Natural killer cell (primary cell): ENCODE results near the gene CROCC2. TPM values are rescaled to one million over a fixed set of nuclear protein-coding genes. Genes with fewer than 3 reads are reported as not detected.

Experiments used
- ATAC-seq, 3 donors: fragments of 150-1000 bp in 2 of 3; fragments of 200-7000 bp in 1 of 3; cut with Tn5 transposase; 1 replicate in 1 of 3; 2 replicates in 2 of 3; pipeline ENCODE4 v1.10.0; 2021; ENCODE audit warnings: mild to moderate bottlenecking in 2 of 3, moderate library complexity in 2 of 3
- DNase-seq, 2 donors: peaks; one replicate each; pipeline versions ENCODE4 v3.0.0 to v3.0.0-alpha.2; 2013 to 2021; ENCODE audit warnings: mixed read lengths in 1 of 2
- H3K27ac ChIP-seq: one replicate; pipeline ENCODE4 v1.5.1; 2013; ENCODE audit warnings: mild to moderate bottlenecking, low read length
- H3K27me3 ChIP-seq: one replicate; pipeline ENCODE4 v1.6.1; 2013; ENCODE audit warnings: low read length; ENCODE audit not compliant: control insufficient read depth, insufficient read depth
- H3K36me3 ChIP-seq: one replicate; pipeline ENCODE4 v1.6.1; 2013; ENCODE audit warnings: low read length; ENCODE audit not compliant: control insufficient read depth, insufficient read depth
- H3K4me1 ChIP-seq: one replicate; pipeline ENCODE4 v1.6.1; 2013; ENCODE audit warnings: low read length; ENCODE audit not compliant: control insufficient read depth, insufficient read depth
- H3K4me3 ChIP-seq: one replicate; pipeline ENCODE4 v1.5.1; 2013; ENCODE audit warnings: low read length
- H3K9me3 ChIP-seq: one replicate; pipeline ENCODE4 v1.6.1; 2013; ENCODE audit warnings: low read length; ENCODE audit not compliant: control insufficient read depth, insufficient read depth
- H3K27ac Mint-ChIP-seq, 2 donors: one replicate each; pipeline ENCODE4 v1.8.0; 2022; ENCODE audit warnings: mild to moderate bottlenecking in 2 of 2, mixed read lengths in 2 of 2, moderate library complexity in 1 of 2
- H3K27me3 Mint-ChIP-seq, 2 donors: one replicate each; pipeline ENCODE4 v1.8.0; 2022; ENCODE audit warnings: low read depth in 2 of 2, mixed read lengths in 2 of 2
- H3K36me3 Mint-ChIP-seq: one replicate; pipeline ENCODE4 v1.8.0; 2022; ENCODE audit warnings: mixed read lengths
- H3K4me1 Mint-ChIP-seq, 2 donors: one replicate each; pipeline ENCODE4 v1.8.0; 2022; ENCODE audit warnings: mixed read lengths in 2 of 2
- H3K4me3 Mint-ChIP-seq: one replicate; pipeline ENCODE4 v1.8.0; 2022; ENCODE audit warnings: mild to moderate bottlenecking, moderate library complexity, mixed read lengths
- H3K9me3 Mint-ChIP-seq, 2 donors: one replicate each; pipeline ENCODE4 v1.8.0; 2022; ENCODE audit warnings: mixed read lengths in 2 of 2
- CTCF ChIP-seq: fragments of 200-600 bp; IDR thresholded peaks from one replicate; pipeline ENCODE4 v1.8.0; 2022; ENCODE audit warnings: antibody characterized with exemption
- WGBS: methylation state at CpG from one replicate; pipeline ENCODE4 v1.1.7; 2013; ENCODE audit warnings: missing lambda C conversion rate; ENCODE audit not compliant: insufficient coverage; 5-methylcytosine and 5-hydroxymethylcytosine counted together
- intact Hi-C: fragments of 100-400 bp; cut with micrococcal nuclease; formaldehyde crosslinking; loops from one replicate; pipeline ENCODE4 v1.14.2; 2022
- total RNA-seq, 4 donors: library from RNA; stranded (reverse); fragments of 120-200 nt in 1 of 4; gene quantifications; one replicate each; pipeline versions ENCODE4 v1.2.3 to v1.2.4, GENCODE V29; 2013 to 2022

The CROCC2 gene
- total RNA-seq, 3 donors from 2014 or later (not counting 1 experiment from before 2014, with no cell fraction given), result 0.14 TPM; not detected in 2

- Histone ChIP-seq H3K36me3 (no peaks in the 10 kb centered on the region), H3K4me1 (peaks cover 14% of the 10 kb centered on the region), H3K4me3 (no peak overlapping the region), H3K9me3 (no peaks in the 10 kb centered on the region), H3K27ac (peak overlapping the region; percentile 80), H3K27me3 (no peaks in the 10 kb centered on the region)
- DNase-seq (peak in 1 of 2 donors; percentile 44), ATAC-seq (peak in 2 of 3 donors; percentile 50 to 70)
- H3K27ac Mint-ChIP-seq, result no peak overlapping the region
- H3K4me1 Mint-ChIP-seq, result no peaks in the 10 kb centered on the region
- H3K9me3 Mint-ChIP-seq, result no peaks in the 10 kb centered on the region
- no peak overlapping the region for H3K4me3 Mint-ChIP-seq
- WGBS, result 31% methylated on average over 5 of the region's 5 CpGs
- H3K27me3 Mint-ChIP-seq, result peaks cover 3 to 24% of the 10 kb centered on the region in 2 donors
- H3K36me3 Mint-ChIP-seq, result no peaks in the 10 kb centered on the region
- intact Hi-C loops, result no loop called here
- no peak for TF ChIP-seq CTCF
These were observed 135.5 kb downstream of the CROCC2 start for GRCh38 chr2:241041589-241042158.

Other genes with a start within 250 kb of the CROCC2 start
- gene AQP12B, start 223.5 kb upstream of the CROCC2 start, total RNA-seq, result not detected
- gene AQP12A, start 214.5 kb upstream of the CROCC2 start, total RNA-seq, result not detected
- gene KIF1A, start 86.1 kb upstream of the CROCC2 start, total RNA-seq, result under 1 TPM in 1 of 3 donors, not detected in 2; 0.09 TPM
- not detected for gene AGXT, start 37.5 kb upstream of the CROCC2 start, total RNA-seq
- gene MAB21L4, start 10.2 kb upstream of the CROCC2 start, total RNA-seq, result not detected
- gene SNED1, start 92.3 kb downstream of the CROCC2 start, total RNA-seq, result 1 to 10 TPM in 2 of 3 donors, under 1 TPM in 1; 0.97 to 4.9 (median 2.5) TPM
- 10 to 100 TPM; 38.9 to 45.5 (median 39.2) TPM for gene MTERF4, start 196.0 kb downstream of the CROCC2 start, total RNA-seq
- 10 to 100 TPM; 27.9 to 45.2 (median 36.2) TPM for gene PASK, start 243.1 kb downstream of the CROCC2 start, total RNA-seq
- gene PPP1R7, start 244.1 kb downstream of the CROCC2 start, total RNA-seq, result 10 to 100 TPM; 57.8 to 66.3 (median 60.4) TPM